ES-I3 (cell line): Measurements from ENCODE around the gene ASPSCR1.

ENCODE experiments used
- H3K36me3 ChIP-seq: 2 replicates; pipeline ENCODE4 v1.6.1; 2013; ENCODE audit warnings: mild to moderate bottlenecking, low read length, control low read depth, moderate library complexity; ENCODE audit not compliant: insufficient read depth
- H3K4me1 ChIP-seq: 2 replicates; pipeline ENCODE4 v1.6.1; 2013; ENCODE audit warnings: mild to moderate bottlenecking, control low read depth, low read length; ENCODE audit not compliant: insufficient read depth
- H3K9ac ChIP-seq: 2 replicates; pipeline ENCODE4 v1.6.1; 2013; ENCODE audit warnings: low read depth, mild to moderate bottlenecking, low read length, moderate library complexity
- H3K9me3 ChIP-seq: 2 replicates; pipeline ENCODE4 v1.6.1; 2013; ENCODE audit warnings: mild to moderate bottlenecking, low read length, moderate library complexity; ENCODE audit not compliant: control insufficient read depth, insufficient read depth

Gene ASPSCR1

GRCh38 chr17:82039695-82040299 lies 62.4 kb downstream of the ASPSCR1 start:
- Histone ChIP-seq H3K4me1 (peaks cover 13% of the 10 kb centered on the region; the same call in 1 of the 2 replicates), H3K9me3 (no peaks in the 10 kb centered on the region), H3K36me3 (no peaks in the 10 kb centered on the region), H3K9ac (no peak overlapping the region)

- Histone ChIP-seq H3K9ac (no peak overlapping the region), H3K4me1 (peaks cover 13% of the 10 kb centered on the region; the same call in 1 of the 2 replicates), H3K36me3 (no peaks in the 10 kb centered on the region), H3K9me3 (no peaks in the 10 kb centered on the region)
Measured at GRCh38 chr17:82041144-82041814, 63.9 kb downstream of the ASPSCR1 start.

DNA sequence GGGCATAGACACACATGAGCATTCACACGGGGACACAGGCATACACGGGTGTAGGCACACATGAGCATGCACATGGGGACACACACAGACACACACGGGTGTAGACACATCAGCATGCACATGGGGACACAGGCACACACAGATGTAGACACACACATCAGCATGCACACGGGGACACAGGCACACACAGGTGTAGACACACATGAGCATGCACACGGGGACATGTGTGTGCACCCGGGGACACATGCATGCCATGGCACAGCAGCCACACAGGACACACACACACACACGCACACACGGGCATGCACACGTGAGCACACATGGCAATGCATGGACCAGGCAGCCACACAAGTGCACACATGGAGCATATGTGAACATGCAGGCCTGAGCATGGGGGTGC lies 65.2 kb downstream of the ASPSCR1 start:
- Histone ChIP-seq H3K9me3 (no peaks in the 10 kb centered on the region), H3K36me3 (no peaks in the 10 kb centered on the region), H3K9ac (no peak overlapping the region), H3K4me1 (peaks cover 13% of the 10 kb centered on the region; the same call in 1 of the 2 replicates)

GRCh38 chr17:82043507-82043906 lies 66.1 kb downstream of the ASPSCR1 start:
- Histone ChIP-seq H3K9ac (no peak overlapping the region), H3K4me1 (peaks cover 13% of the 10 kb centered on the region; the same call in 1 of the 2 replicates), H3K9me3 (no peaks in the 10 kb centered on the region), H3K36me3 (peaks cover 2% of the 10 kb centered on the region; the same call in 1 of the 2 replicates)

GRCh38 chr17:82045936-82046484 lies 68.6 kb downstream of the ASPSCR1 start:
- peaks cover 13% of the 10 kb centered on the region; the same call in 1 of the 2 replicates for H3K4me1 ChIP-seq
- peaks cover 2% of the 10 kb centered on the region; the same call in 1 of the 2 replicates for H3K36me3 ChIP-seq
- H3K9me3 ChIP-seq = no peaks in the 10 kb centered on the region
- H3K9ac ChIP-seq = no peak overlapping the region

DNA sequence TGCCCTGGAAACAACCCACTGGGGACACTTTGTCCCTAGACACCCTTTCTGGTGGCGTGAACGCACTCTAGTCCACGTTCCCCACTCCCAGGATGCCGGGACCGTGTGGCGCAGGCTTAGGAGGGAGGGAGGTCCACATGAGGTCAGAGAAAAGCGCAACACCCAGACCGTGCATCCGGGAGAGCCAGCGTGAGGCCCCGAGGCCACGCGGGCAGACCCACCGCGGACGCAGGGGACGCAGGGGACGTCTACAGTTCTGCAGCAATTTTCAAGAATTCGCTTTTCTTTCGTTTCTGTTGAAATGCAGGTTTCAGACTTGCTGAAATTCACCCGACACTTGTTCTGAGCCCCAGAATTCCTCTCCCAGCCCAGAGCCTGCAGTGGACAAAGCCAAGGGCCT lies 69.5 kb downstream of the ASPSCR1 start:
- H3K9me3 ChIP-seq = no peaks in the 10 kb centered on the region
- peaks cover 2% of the 10 kb centered on the region; the same call in 1 of the 2 replicates for H3K36me3 ChIP-seq
- H3K4me1 ChIP-seq = peaks cover 13% of the 10 kb centered on the region; the same call in 1 of the 2 replicates
- H3K9ac ChIP-seq = no peak overlapping the region

- Histone ChIP-seq H3K4me1 (peaks cover 13% of the 10 kb centered on the region; the same call in 1 of the 2 replicates), H3K36me3 (peaks cover 2% of the 10 kb centered on the region; the same call in 1 of the 2 replicates), H3K9me3 (no peaks in the 10 kb centered on the region), H3K9ac (no peak overlapping the region)
Measured at GRCh38 chr17:82047379-82047778, 70.0 kb downstream of the ASPSCR1 start.

GRCh38 chr17:82047914-82048570 lies 70.6 kb downstream of the ASPSCR1 start:
- Histone ChIP-seq H3K4me1 (peaks cover 10% of the 10 kb centered on the region; the same call in 1 of the 2 replicates), H3K9me3 (no peaks in the 10 kb centered on the region), H3K36me3 (peaks cover 2% of the 10 kb centered on the region; the same call in 1 of the 2 replicates), H3K9ac (no peak overlapping the region)

- H3K4me1 ChIP-seq = peaks cover 5% of the 10 kb centered on the region; the same call in 1 of the 2 replicates
- H3K36me3 ChIP-seq = peaks cover 2% of the 10 kb centered on the region; the same call in 1 of the 2 replicates
- no peaks in the 10 kb centered on the region for H3K9me3 ChIP-seq
- H3K9ac ChIP-seq = no peak overlapping the region
Measured at GRCh38 chr17:82048571-82048971, 71.1 kb downstream of the ASPSCR1 start.

GRCh38 chr17:82049106-82049505 lies 71.7 kb downstream of the ASPSCR1 start:
- Histone ChIP-seq H3K4me1 (no peaks in the 10 kb centered on the region; the same call in 1 of the 2 replicates), H3K36me3 (peaks cover 2% of the 10 kb centered on the region; the same call in 1 of the 2 replicates), H3K9ac (no peak overlapping the region), H3K9me3 (no peaks in the 10 kb centered on the region)

DNA sequence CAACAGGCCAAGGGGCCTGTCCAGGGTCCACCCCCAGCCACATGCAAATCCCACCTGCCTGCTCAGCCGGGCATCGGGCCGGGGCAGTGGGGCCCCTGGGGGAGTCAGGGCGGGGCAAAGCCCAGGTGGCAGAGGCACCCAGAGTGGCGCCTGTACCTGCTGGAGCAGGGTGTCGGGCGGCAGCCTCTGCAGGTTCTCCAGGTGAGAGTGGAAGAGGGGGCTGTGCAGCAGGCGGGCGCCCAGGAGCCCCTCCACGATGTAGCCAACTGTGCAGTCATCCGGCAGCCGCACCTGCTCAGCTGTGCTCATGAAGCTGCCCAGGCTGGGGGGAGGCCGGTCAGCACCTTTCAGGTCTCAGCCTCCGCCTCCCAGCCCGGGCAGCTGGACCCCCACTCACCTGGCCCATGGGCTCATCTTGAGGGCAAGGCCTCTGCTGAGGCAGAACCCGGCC lies 72.1 kb downstream of the ASPSCR1 start:
- Histone ChIP-seq H3K9ac (no peak overlapping the region), H3K36me3 (peaks cover 2% of the 10 kb centered on the region; the same call in 1 of the 2 replicates), H3K9me3 (no peaks in the 10 kb centered on the region), H3K4me1 (no peaks in the 10 kb centered on the region; the same call in 1 of the 2 replicates)

- no peaks in the 10 kb centered on the region; the same call in 1 of the 2 replicates for H3K4me1 ChIP-seq
- peaks cover 5% of the 10 kb centered on the region for H3K36me3 ChIP-seq
- H3K9me3 ChIP-seq = no peaks in the 10 kb centered on the region
- H3K9ac ChIP-seq = peak overlapping the region; percentile 64; the same call in 1 of the 2 replicates
Measured at GRCh38 chr17:82050152-82050760, 72.8 kb downstream of the ASPSCR1 start.

DNA sequence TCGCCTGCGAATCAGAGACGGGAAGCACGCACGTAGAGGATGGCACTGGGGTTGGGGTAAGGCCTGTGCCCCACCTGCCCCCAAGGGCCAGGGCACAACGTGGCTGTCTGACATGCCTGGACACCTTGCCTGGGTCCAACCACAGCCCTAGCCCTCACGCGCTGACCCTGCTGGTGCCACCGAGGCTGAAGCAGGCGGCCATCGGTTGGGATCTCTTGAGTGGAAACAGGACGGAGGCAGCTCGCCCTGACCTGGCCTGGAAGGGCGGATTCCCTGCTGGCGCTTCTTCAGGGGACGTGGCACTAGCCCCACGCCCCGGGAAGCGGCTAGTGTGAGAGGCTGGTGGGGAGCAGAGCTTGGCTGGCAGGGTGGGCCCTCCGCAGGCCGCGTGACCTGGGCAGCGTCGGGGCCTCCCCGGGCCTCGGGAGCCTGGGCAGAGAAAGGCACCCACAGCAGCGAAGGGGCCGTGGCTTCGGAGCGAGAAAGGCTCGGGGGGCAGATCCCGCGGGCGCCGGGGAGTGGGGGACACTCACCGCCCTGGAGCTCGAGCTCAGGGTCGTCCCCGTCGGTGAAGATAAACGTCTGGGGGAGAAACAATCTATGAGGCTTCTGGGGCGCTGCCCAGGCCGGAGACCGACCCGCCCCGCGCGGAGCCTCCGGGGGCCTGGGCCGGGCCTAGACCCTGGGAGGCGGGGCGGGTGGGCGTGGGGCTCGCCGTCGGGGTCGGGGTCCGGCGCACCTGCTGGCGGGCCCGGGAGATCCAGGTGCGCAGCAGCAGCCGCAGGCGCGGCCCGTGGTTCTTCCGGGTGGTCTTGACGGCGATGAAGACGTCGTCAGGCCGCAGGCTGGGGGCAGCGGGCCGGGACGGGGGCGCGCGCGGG lies 73.6 kb downstream of the ASPSCR1 start:
- Histone ChIP-seq H3K9ac (peak overlapping the region; percentile 64), H3K36me3 (peaks cover 5% of the 10 kb centered on the region), H3K4me1 (no peaks in the 10 kb centered on the region; the same call in 1 of the 2 replicates), H3K9me3 (no peaks in the 10 kb centered on the region)
